ENCODE measurements around the gene PLEKHA1.

Gene PLEKHA1

GRCh38 chr10:122424059-122424458 is 49.6 kb downstream of the PLEKHA1 start:
- DNase-seq, result no peak

GRCh38 chr10:122426829-122427228 is 52.3 kb downstream of the PLEKHA1 start:
- DNase-seq, result no peak

GRCh38 chr10:122427280-122427679 is 52.8 kb downstream of the PLEKHA1 start:
- DNase-seq, result no peak

GRCh38 chr10:122435212-122435827 is 60.8 kb downstream of the PLEKHA1 start:
- DNase-seq, result peak; percentile 72

GRCh38 chr10:122441961-122442360 is 67.5 kb downstream of the PLEKHA1 start:
- DNase-seq, result no peak

GRCh38 chr10:122445469-122445868 is 71.0 kb downstream of the PLEKHA1 start:
- no peak for DNase-seq

- DNase-seq, result no peak
Observed at GRCh38 chr10:122445904-122446303, 71.4 kb downstream of the PLEKHA1 start.

- no peak for DNase-seq
Observed at GRCh38 chr10:122446668-122447423, 72.3 kb downstream of the PLEKHA1 start.

- DNase-seq, result no peak
Observed at GRCh38 chr10:122448600-122448999, 74.1 kb downstream of the PLEKHA1 start.

- no peak for DNase-seq
Observed at GRCh38 chr10:122449153-122449552, 74.6 kb downstream of the PLEKHA1 start.

GRCh38 chr10:122450353-122450990 is 76.0 kb downstream of the PLEKHA1 start:
- DNase-seq, result no peak

GRCh38 chr10:122454071-122454470 is 79.6 kb downstream of the PLEKHA1 start:
- DNase-seq, result no peak

GRCh38 chr10:122454603-122455080 is 80.1 kb downstream of the PLEKHA1 start, which contains the start of gene ARMS2:
TSS of gene ARMS2 (plus strand) at chr10:122454653. CDS start at chr10:122454728, 75 bp downstream.
- no peak for DNase-seq

GRCh38 chr10:122455376-122456079 is 81.0 kb downstream of the PLEKHA1 start:
- no peak for DNase-seq

- DNase-seq, result no peak
Observed at GRCh38 chr10:122457934-122458333, 83.4 kb downstream of the PLEKHA1 start.

GRCh38 chr10:122458693-122459092 is 84.2 kb downstream of the PLEKHA1 start:
- no peak for DNase-seq

- no peak for DNase-seq
Observed at GRCh38 chr10:122459561-122460273, 85.2 kb downstream of the PLEKHA1 start.

- no peak for DNase-seq
Observed at GRCh38 chr10:122460891-122461293, 86.4 kb downstream of the PLEKHA1 start.

- no peak for DNase-seq
Observed at GRCh38 chr10:122461367-122461728, 86.8 kb downstream of the PLEKHA1 start, which contains the start of gene HTRA1. TSS of gene HTRA1 (plus strand) at chr10:122461553. CDS start at chr10:122461653, 100 bp downstream.

GRCh38 chr10:122461729-122462532 is 87.4 kb downstream of the PLEKHA1 start:
- no peak for DNase-seq
